HCT116 (cell line): Measurements from ENCODE around the gene LTB4R. TPM values are rescaled to one million over a fixed set of nuclear protein-coding genes. Genes with fewer than 3 reads are reported as not detected.

Source experiments
- ATAC-seq: fragments of 200-7000 bp; cut with Tn5 transposase; 2 replicates; pipeline ENCODE4 v1.9.1; 2020; ENCODE audit warnings: mild to moderate bottlenecking, moderate library complexity
- BruUV-seq: library from RNA; stranded (reverse); fragments of 400-500 nt; replicated peaks from 2 replicates; lab custom pipeline; 2021; lab: Mats Ljungman, UMichigan
- CTCF ChIA-PET: fragments of 300-600 bp; sonication (Branson Sonifier 250); formaldehyde crosslinking; loops from one replicate; lab custom pipeline; 2021; ENCODE audit warnings: antibody characterized with exemption; lab: Charles Lee
- POLR2A ChIA-PET: fragments of 300-600, 350-600 bp; sonication (Branson Sonifier 250); formaldehyde crosslinking; loops from one replicate; lab custom pipeline; 2021; ENCODE audit warnings: antibody characterized with exemption; lab: Charles Lee
- RAD21 ChIA-PET, 2 experiments: fragments of 300-600 bp; sonication (Branson Sonifier 250); formaldehyde crosslinking; loops; one replicate each; lab custom pipeline; 2023; ENCODE audit warnings: low total read pairs in 2 of 2; ENCODE audit not compliant: uncharacterized antibody in 2 of 2, unreplicated experiment in 2 of 2, low non-redundant PET in 1 of 2; lab: Charles Lee
- DNase-seq: peaks from one replicate; pipeline ENCODE4 v3.0.0-alpha.2; 2010; ENCODE audit warnings: low read depth, low spot score
- H2AFZ ChIP-seq: fragments of 200-600 bp; shearing (Covaris generic), sonication (generic); 2 replicates; pipeline ENCODE4 v1.6.1; 2017; ENCODE audit warnings: low read depth, mixed run types, mixed read lengths, antibody characterized with exemption, low read length; ENCODE audit not compliant: poor library complexity, severe bottlenecking
- H3K27ac ChIP-seq: 2 replicates; pipeline ENCODE4 v1.5.1; 2012; ENCODE audit warnings: low read depth, low read length
- H3K27me3 ChIP-seq: fragments of 200-600 bp; sonication (generic); 2 replicates; pipeline ENCODE4 v1.6.1; 2016; ENCODE audit warnings: mixed run types, low read length, mixed read lengths; ENCODE audit not compliant: insufficient read depth
- H3K36me3 ChIP-seq, 2 experiments: fragments of 200-500 bp in 1 of 2; fragments of 200-600 bp in 1 of 2; sonication (Bioruptor generic) in 1 of 2; sonication (generic) in 1 of 2; 2 replicates each; pipeline versions ENCODE4 v1.5.1 to v1.6.1; 2014 to 2016; ENCODE audit warnings: low read length in 2 of 2, inconsistent platforms in 1 of 2, mixed read lengths in 1 of 2, mixed run types in 1 of 2; ENCODE audit not compliant: insufficient read depth in 2 of 2, control insufficient read depth in 1 of 2
- H3K4me1 ChIP-seq, 2 experiments: fragments of 200-600 bp in 1 of 2; sonication (generic) in 1 of 2; 2 replicates each; pipeline versions ENCODE4 v1.5.1 to v1.6.1; 2012 to 2017; ENCODE audit warnings: low read length in 2 of 2, inconsistent platforms in 1 of 2, mild to moderate bottlenecking in 1 of 2, mixed read lengths in 1 of 2, mixed run types in 1 of 2, moderate library complexity in 1 of 2; ENCODE audit not compliant: insufficient read depth in 2 of 2, control insufficient read depth in 1 of 2
- H3K4me2 ChIP-seq: fragments of 200-600 bp; sonication (generic); 2 replicates; pipeline ENCODE4 v1.6.1; 2017; ENCODE audit warnings: mixed run types, low read length, mixed read lengths
- H3K4me3 ChIP-seq, 2 experiments: fragments of 200-600 bp in 1 of 2; sonication (generic) in 1 of 2; replicated peaks in 1 of 2; 2 replicates each; pipeline ENCODE4 v1.5.1; 2011 to 2016; ENCODE audit warnings: low read length in 2 of 2, control low read depth in 1 of 2, low read depth in 1 of 2, mild to moderate bottlenecking in 1 of 2, mixed read lengths in 1 of 2, mixed run types in 1 of 2
- H3K79me2 ChIP-seq: fragments of 200-600 bp; sonication (generic); 2 replicates; pipeline ENCODE4 v1.6.1; 2017; ENCODE audit warnings: mild to moderate bottlenecking, mixed run types, low read length, moderate library complexity, mixed read lengths; ENCODE audit not compliant: insufficient read depth
- H3K9ac ChIP-seq: fragments of 200-600 bp; sonication (generic); 2 replicates; pipeline ENCODE4 v1.6.1; 2016; ENCODE audit warnings: low read length, mixed read lengths
- H3K9me2 ChIP-seq: fragments of 200-600 bp; sonication (generic), shearing (Covaris generic); 2 replicates; pipeline ENCODE4 v1.6.1; 2017; ENCODE audit warnings: mixed run types, mild to moderate bottlenecking, moderate library complexity; ENCODE audit not compliant: insufficient read depth
- H3K9me3 ChIP-seq, 2 experiments: fragments of 200-500 bp in 1 of 2; fragments of 200-600 bp in 1 of 2; sonication (Bioruptor generic) in 1 of 2; sonication (generic) in 1 of 2; 2 replicates each; pipeline ENCODE4 v1.6.1; 2014 to 2017; ENCODE audit warnings: low read length in 2 of 2, mixed read lengths in 2 of 2, inconsistent platforms in 1 of 2, low read depth in 1 of 2, mild to moderate bottlenecking in 1 of 2, mixed run types in 1 of 2, moderate library complexity in 1 of 2; ENCODE audit not compliant: control insufficient read depth in 1 of 2, insufficient read depth in 1 of 2
- H4K20me1 ChIP-seq: fragments of 200-600 bp; sonication (generic), shearing (Covaris generic); 2 replicates; pipeline ENCODE4 v1.6.1; 2017; ENCODE audit warnings: mixed run types, mild to moderate bottlenecking, moderate library complexity; ENCODE audit not compliant: insufficient read depth
- FOSL1 ChIP-seq: IDR thresholded peaks from 2 replicates; pipeline ENCODE4 v1.6.1; 2012; ENCODE audit warnings: low read depth
- RAD21 ChIP-seq: IDR thresholded peaks from 2 replicates; pipeline ENCODE4 v1.6.1; 2012; ENCODE audit warnings: low read depth, mild to moderate bottlenecking
- YY1 ChIP-seq: IDR thresholded peaks from 2 replicates; pipeline ENCODE4 v1.6.1; 2011; ENCODE audit warnings: low read length, low read depth, moderate library complexity, mild to moderate bottlenecking; ENCODE audit not compliant: insufficient replicate concordance; ENCODE audit errors: extremely low read depth
- ZBTB33 ChIP-seq: IDR thresholded peaks from 2 replicates; pipeline ENCODE4 v1.6.1; 2011; ENCODE audit warnings: mild to moderate bottlenecking, low read length, moderate library complexity; ENCODE audit not compliant: insufficient replicate concordance; ENCODE audit errors: extremely low read depth
- ZNF274 ChIP-seq: fragments of 200-500 bp; sonication (Bioruptor generic); IDR thresholded peaks from 2 replicates; pipeline ENCODE4 v1.6.1; 2014; ENCODE audit warnings: mild to moderate bottlenecking, low read depth, low read length, inconsistent platforms
- intact Hi-C: fragments of 100-400 bp; cut with micrococcal nuclease; formaldehyde crosslinking; loops from 2 replicates; pipeline ENCODE4 v1.10.0; 2022
- total RNA-seq: library from RNA; stranded (reverse); gene quantifications from one replicate; pipeline ENCODE4 v1.2.1, GENCODE V29; 2021; ENCODE audit not compliant: unreplicated experiment
- TF ChIP-seq, protein P1 (sequence below), 3 experiments: fragments of 200-600 bp in 1 of 3; sonication (generic) in 1 of 3; IDR thresholded peaks in 2 of 3; conservative IDR thresholded peaks in 1 of 3; 2 replicates each; pipeline ENCODE4 v1.5.1; 2012 to 2017; ENCODE audit warnings: low read depth in 2 of 3, low read length in 2 of 3, antibody characterized with exemption in 1 of 3, borderline replicate concordance in 1 of 3, control low read depth in 1 of 3, mild to moderate bottlenecking in 1 of 3, mixed read lengths in 1 of 3, mixed run types in 1 of 3, moderate library complexity in 1 of 3; ENCODE audit not compliant: insufficient read depth in 1 of 3

LTB4R gene
- total RNA-seq, 1 experiment from 2014 or later = 14.8 TPM

- CTCF ChIA-PET = interaction anchor here (1.1 to 6.3 kb wide), 2 partner anchors 95 to 106 kb away, joined by 3 to 162 read pairs; partner anchors contain the start of genes CBLN3 and KHNYN
- BruUV-seq = no TSS peak
- DNase-seq = no peak
- no peak overlapping the region for H2AFZ ChIP-seq
- H3K27ac ChIP-seq = no peak overlapping the region
- no peak overlapping the region for H3K4me3 ChIP-seq
- H3K9me2 ChIP-seq = no peaks in the 10 kb centered on the region
- no peaks in the 10 kb centered on the region for H3K36me3 ChIP-seq
- TF ChIP-seq ZBTB33 (no peak), FOSL1 (no peak), RAD21 (no peak), YY1 (no peak), ZNF274 (no peak)
- TF ChIP-seq, protein P1, sequence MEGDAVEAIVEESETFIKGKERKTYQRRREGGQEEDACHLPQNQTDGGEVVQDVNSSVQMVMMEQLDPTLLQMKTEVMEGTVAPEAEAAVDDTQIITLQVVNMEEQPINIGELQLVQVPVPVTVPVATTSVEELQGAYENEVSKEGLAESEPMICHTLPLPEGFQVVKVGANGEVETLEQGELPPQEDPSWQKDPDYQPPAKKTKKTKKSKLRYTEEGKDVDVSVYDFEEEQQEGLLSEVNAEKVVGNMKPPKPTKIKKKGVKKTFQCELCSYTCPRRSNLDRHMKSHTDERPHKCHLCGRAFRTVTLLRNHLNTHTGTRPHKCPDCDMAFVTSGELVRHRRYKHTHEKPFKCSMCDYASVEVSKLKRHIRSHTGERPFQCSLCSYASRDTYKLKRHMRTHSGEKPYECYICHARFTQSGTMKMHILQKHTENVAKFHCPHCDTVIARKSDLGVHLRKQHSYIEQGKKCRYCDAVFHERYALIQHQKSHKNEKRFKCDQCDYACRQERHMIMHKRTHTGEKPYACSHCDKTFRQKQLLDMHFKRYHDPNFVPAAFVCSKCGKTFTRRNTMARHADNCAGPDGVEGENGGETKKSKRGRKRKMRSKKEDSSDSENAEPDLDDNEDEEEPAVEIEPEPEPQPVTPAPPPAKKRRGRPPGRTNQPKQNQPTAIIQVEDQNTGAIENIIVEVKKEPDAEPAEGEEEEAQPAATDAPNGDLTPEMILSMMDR (IDR thresholded peaks at IDR 0.05 in 2 of 3, conservative IDR thresholded peaks at IDR 0.05 in 1 of 3; ENCODE audit: borderline replicate concordance in 1 of 3, insufficient read depth in 1 of 3, low read depth in 2 of 3, low read length in 2 of 3) = no peak
- intact Hi-C loops = no loop called here
- no peaks in the 10 kb centered on the region for H3K79me2 ChIP-seq
- RAD21 ChIA-PET = no interaction called here
- no peak for ATAC-seq
- no peaks in the 10 kb centered on the region for H4K20me1 ChIP-seq
- no peak overlapping the region for H3K9ac ChIP-seq
- H3K9me3 ChIP-seq = no peaks in the 10 kb centered on the region
- POLR2A ChIA-PET = interaction anchor here (1.0 kb wide), 1 partner anchor 96 kb away, joined by 6 read pairs; no protein-coding TSS in a partner anchor
- peaks cover 4 to 12% of the 10 kb centered on the region in 2 experiments for H3K4me1 ChIP-seq
- H3K4me2 ChIP-seq = no peak overlapping the region
- H3K27me3 ChIP-seq = no peaks in the 10 kb centered on the region
Measured at GRCh38 chr14:24335461-24336171, 24.3 kb downstream of the LTB4R start.
